Skeletal muscle satellite cell (primary cell): ENCODE data around the gene DAB1.

Experiments
- H3K27me3 ChIP-seq: 2 replicates; pipeline ENCODE4 v1.7.0; 2013; ENCODE audit warnings: low read length; ENCODE audit not compliant: control insufficient read depth, insufficient read depth
- H3K36me3 ChIP-seq: 2 replicates; pipeline ENCODE4 v1.7.0; 2013; ENCODE audit warnings: mild to moderate bottlenecking, control low read depth, low read length; ENCODE audit not compliant: insufficient read depth
- H3K4me1 ChIP-seq: 2 replicates; pipeline ENCODE4 v1.7.0; 2013; ENCODE audit warnings: low read length; ENCODE audit not compliant: control insufficient read depth, insufficient read depth
- H3K4me2 ChIP-seq: 2 replicates; pipeline ENCODE4 v1.7.0; 2013; ENCODE audit warnings: mild to moderate bottlenecking, low read length
- H3K4me3 ChIP-seq: 2 replicates; pipeline ENCODE4 v1.7.0; 2013; ENCODE audit warnings: low read length
- H3K9ac ChIP-seq: 2 replicates; pipeline ENCODE4 v1.7.0; 2013; ENCODE audit warnings: mild to moderate bottlenecking, low read depth, low read length, moderate library complexity
- H3K9me3 ChIP-seq: replicated peaks from 2 replicates; pipeline ENCODE4 v1.7.0; 2013; ENCODE audit warnings: mild to moderate bottlenecking, control low read depth, low read length

The DAB1 gene

DNA sequence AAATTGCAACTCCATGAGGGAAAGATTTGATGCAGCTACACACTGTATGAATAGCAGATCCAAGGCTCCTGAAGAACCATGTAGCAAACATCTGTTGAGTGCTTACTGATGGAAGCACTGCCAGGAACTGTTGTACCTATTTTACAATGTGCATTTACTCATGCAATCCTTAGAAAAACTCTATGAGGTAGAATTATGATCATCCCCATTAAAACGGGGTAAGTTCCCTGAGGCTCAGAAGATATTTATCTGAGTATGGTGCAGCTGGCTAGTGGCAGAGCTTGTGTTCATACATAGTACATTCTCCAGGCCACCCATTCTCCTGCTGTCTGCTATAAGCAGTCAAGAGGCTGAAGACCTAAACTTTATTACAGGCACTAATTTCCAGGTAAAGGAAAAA, 403.6 kb downstream of the DAB1 start:
- Histone ChIP-seq H3K9ac (no peak overlapping the region), H3K9me3 (no peaks in the 10 kb centered on the region), H3K36me3 (no peaks in the 10 kb centered on the region), H3K4me3 (no peak overlapping the region), H3K27me3 (no peaks in the 10 kb centered on the region), H3K4me1 (no peaks in the 10 kb centered on the region), H3K4me2 (no peak overlapping the region)

DNA sequence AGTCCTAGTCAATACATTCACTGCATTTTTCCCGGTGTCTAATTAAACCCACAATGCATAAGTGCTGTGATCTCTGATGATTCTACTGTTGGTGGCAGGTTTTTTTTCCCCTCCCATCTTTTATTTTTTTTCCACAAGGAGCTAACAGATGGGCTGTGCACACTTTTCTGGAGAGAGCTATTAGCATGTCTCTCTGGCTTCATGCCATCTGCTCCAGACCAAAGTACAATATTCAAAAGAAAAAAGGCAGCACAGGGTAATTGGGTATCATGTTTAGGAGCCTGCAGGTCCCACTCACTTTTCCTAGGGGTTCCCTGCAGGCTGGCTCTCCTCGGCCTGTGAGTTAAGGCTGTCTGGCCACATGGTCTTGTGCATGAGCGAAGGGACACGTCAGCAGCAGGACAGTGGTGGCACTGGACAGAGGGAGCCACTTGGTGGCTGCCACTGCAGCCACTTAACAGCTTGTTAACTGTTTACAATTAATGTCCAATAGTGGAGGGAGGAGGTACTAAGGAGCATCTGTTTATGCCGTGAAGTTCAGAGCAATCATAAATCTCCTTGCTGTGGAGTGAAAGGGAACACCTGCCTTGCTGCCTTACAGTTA, 404.5 kb downstream of the DAB1 start:
- no peak overlapping the region for H3K9ac ChIP-seq
- H3K4me3 ChIP-seq = no peak overlapping the region
- no peaks in the 10 kb centered on the region for H3K36me3 ChIP-seq
- H3K4me2 ChIP-seq = no peak overlapping the region
- no peaks in the 10 kb centered on the region for H3K27me3 ChIP-seq
- H3K9me3 ChIP-seq = no peaks in the 10 kb centered on the region
- no peaks in the 10 kb centered on the region for H3K4me1 ChIP-seq

DNA sequence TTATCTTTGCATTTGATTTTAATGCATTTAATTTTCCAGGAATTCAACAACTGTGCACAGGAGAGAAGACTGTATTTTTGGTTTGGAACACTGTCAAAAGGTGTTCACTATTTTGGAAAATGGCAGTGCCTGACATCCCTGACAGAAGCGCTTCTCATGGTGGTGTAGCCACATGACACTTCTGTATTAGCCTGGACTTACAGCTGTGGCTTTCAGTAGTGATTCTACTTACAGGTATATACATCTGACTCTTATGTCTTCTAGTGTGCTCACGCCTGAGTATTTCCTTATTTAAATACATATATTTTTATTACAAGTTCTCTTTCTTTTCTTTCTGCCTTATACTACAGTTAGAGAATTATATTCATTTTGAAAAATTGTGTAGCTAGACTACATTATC, 405.7 kb downstream of the DAB1 start:
- Histone ChIP-seq H3K4me1 (no peaks in the 10 kb centered on the region), H3K9me3 (no peaks in the 10 kb centered on the region), H3K27me3 (no peaks in the 10 kb centered on the region), H3K36me3 (no peaks in the 10 kb centered on the region), H3K9ac (no peak overlapping the region), H3K4me2 (no peak overlapping the region), H3K4me3 (no peak overlapping the region)

DNA sequence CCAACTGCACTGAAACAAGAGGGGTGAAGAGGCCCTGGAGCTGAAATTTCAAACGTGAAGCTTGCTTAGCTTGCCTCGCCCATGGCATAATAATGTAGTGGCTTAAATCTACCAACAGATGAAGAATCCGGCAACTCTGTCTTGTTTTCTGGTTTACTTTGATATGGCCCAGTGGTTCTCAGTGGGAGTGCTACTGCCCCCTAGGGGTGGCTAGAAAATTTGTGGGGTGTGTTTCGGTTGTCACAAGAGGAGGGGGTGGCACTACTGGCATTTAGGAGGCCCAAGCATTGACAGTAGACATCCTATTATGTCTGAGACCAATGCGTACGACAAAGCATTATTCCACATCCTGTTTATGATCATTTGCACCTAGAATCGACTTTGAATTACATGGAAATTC, 406.1 kb downstream of the DAB1 start:
- Histone ChIP-seq H3K4me3 (no peak overlapping the region), H3K36me3 (no peaks in the 10 kb centered on the region), H3K4me2 (no peak overlapping the region), H3K9ac (no peak overlapping the region), H3K4me1 (no peaks in the 10 kb centered on the region), H3K27me3 (no peaks in the 10 kb centered on the region), H3K9me3 (no peaks in the 10 kb centered on the region)

DNA sequence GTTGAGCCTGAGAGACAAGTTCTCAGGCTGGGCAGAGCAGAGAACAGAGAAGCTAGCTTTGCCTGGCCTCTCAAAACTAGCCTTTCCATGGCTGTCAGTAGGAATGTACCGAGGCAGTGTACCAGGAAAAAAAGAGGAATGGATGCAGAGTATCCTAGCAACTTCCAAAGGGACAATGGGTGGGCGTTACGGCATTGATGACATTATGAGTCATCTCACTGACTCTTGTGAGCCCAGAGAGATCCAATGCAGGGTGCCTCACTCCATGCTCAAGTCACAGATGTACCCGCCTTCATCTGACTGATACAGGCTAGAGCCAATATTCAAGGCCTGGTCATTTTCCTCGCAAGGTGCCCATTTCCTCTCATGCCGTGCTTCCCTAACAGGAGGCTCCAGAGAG, 406.7 kb downstream of the DAB1 start:
- Histone ChIP-seq H3K9ac (no peak overlapping the region), H3K4me3 (no peak overlapping the region), H3K9me3 (no peaks in the 10 kb centered on the region), H3K36me3 (no peaks in the 10 kb centered on the region), H3K4me2 (no peak overlapping the region), H3K4me1 (no peaks in the 10 kb centered on the region), H3K27me3 (no peaks in the 10 kb centered on the region)

DNA sequence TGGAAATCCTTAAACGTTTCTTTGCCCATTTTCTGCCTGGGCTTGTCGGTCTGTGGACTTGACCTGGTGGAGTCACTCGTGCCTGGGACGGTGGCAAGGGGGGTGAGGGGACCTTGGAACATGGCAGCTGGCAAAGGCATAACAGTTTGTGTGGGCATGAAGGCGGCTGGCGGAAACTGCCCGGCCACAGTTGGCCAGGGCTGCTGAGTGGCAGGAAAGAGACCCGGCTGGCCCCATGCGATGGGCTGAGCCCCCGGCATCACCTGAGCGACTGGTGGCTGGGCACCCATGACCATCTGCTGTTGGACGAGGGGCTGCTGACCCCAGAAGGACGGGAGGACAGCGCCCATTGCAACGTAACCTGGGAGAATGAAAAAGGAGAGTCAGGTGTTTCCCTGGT, 408.8 kb downstream of the DAB1 start:
- Histone ChIP-seq H3K9me3 (no peaks in the 10 kb centered on the region), H3K4me2 (no peak overlapping the region), H3K36me3 (no peaks in the 10 kb centered on the region), H3K9ac (no peak overlapping the region), H3K27me3 (no peaks in the 10 kb centered on the region), H3K4me3 (no peak overlapping the region), H3K4me1 (no peaks in the 10 kb centered on the region)

DNA sequence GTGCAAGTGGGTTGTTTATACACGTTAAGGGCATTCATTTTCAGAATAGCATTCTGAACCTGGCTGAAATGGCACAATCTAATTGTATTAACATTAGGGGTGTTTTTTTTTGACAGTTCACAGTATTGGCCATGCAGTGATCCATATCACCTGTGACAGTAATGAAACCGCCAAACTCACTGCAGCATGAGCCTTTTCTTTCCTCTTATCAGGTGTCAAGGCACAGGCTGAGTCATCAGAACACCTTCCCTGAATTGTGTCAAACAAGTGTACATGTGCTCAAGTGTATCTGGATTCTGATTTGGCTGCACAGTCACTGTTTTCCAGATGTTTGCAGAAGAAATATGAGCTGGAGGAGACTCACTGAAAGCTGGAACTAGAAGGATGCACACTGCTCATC, 410.3 kb downstream of the DAB1 start:
- Histone ChIP-seq H3K9ac (no peak overlapping the region), H3K4me3 (no peak overlapping the region), H3K9me3 (no peaks in the 10 kb centered on the region), H3K27me3 (no peaks in the 10 kb centered on the region), H3K36me3 (no peaks in the 10 kb centered on the region), H3K4me1 (no peaks in the 10 kb centered on the region), H3K4me2 (no peak overlapping the region)

DNA sequence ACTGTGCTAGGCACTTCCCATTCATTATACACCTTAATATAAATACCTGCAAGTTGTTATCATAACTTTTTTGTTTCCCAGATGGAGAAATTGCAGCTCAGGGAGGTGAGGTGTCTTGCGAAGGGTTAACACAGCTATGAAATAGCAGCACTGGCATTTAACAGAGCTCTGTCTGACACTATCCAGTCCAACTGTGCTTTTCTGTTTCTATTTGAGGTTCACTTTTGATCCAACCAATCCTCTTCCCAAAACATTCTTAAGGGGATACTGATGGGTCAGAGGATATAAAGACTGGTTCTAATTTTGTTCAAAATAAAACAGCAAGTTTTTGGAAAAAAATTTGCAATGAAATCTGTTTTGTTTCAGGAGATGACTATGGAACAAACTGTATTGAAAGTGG, 411.5 kb downstream of the DAB1 start:
- no peak overlapping the region for H3K9ac ChIP-seq
- H3K36me3 ChIP-seq = no peaks in the 10 kb centered on the region
- H3K4me1 ChIP-seq = no peaks in the 10 kb centered on the region
- H3K4me2 ChIP-seq = no peak overlapping the region
- no peaks in the 10 kb centered on the region for H3K27me3 ChIP-seq
- H3K9me3 ChIP-seq = no peaks in the 10 kb centered on the region
- no peak overlapping the region for H3K4me3 ChIP-seq

DNA sequence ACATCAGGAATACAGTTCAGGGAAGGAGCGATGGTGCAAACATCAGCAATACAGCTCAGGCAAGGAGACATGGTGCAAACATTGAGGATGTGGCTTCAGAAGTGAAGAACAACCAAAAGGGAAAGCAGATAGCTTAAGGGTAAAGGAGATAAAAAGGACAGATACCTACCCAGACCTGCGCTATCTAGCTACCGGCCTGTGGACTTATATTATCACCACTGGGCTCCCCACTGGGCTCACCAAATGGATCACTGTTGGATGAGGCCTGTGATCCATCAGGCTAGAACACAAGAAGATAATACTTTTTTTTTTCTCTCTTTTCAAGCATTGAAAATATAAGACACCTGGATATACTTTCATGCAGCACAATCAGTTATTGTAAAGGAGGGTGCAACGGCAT, 413.3 kb downstream of the DAB1 start:
- no peak overlapping the region for H3K4me2 ChIP-seq
- H3K9ac ChIP-seq = no peak overlapping the region
- no peaks in the 10 kb centered on the region for H3K36me3 ChIP-seq
- no peaks in the 10 kb centered on the region for H3K9me3 ChIP-seq
- no peak overlapping the region for H3K4me3 ChIP-seq
- no peaks in the 10 kb centered on the region for H3K27me3 ChIP-seq
- H3K4me1 ChIP-seq = no peaks in the 10 kb centered on the region

DNA sequence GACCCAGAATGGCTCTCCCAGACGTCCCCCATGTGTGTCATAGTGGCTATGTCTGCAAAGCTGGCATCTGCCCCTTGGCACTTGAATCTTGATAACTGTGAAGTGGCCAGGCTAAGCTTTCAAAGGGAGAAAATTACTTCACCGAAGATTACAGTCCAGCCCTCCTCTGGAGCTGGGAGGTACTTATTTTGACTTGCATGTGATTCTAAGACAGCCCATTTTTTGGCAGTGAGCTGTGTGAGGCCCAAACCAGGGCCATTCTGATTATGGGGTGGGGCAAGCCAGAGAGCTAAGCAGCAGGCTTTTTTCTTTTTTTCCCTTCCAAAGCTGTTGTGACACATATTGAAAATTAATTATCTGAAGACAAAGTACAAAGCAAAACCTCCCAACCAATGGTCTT, 415.9 kb downstream of the DAB1 start:
- no peaks in the 10 kb centered on the region for H3K4me1 ChIP-seq
- no peaks in the 10 kb centered on the region for H3K27me3 ChIP-seq
- H3K4me3 ChIP-seq = no peak overlapping the region
- no peaks in the 10 kb centered on the region for H3K36me3 ChIP-seq
- no peaks in the 10 kb centered on the region for H3K9me3 ChIP-seq
- H3K4me2 ChIP-seq = no peak overlapping the region
- no peak overlapping the region for H3K9ac ChIP-seq

DNA sequence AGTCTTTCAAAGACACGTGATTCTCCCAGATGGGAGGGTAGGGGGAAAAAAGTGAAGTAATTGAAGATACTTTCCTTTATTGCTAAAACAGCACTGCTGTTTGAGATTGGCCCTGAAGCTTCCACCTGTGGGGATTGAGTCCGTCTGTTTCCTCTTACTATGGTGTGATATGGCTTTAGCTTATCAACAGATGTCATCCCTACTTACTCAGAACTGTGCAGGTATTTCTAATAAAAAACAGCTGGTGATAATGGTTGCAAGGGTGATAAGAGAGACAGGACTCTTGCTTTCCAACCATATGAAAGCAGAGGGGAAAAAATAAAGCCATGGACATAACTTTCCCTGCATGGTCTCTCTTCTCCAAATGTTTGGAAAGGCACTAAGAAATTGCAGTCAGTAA, 416.4 kb downstream of the DAB1 start:
- Histone ChIP-seq H3K36me3 (no peaks in the 10 kb centered on the region), H3K27me3 (no peaks in the 10 kb centered on the region), H3K9me3 (no peaks in the 10 kb centered on the region), H3K9ac (no peak overlapping the region), H3K4me1 (no peaks in the 10 kb centered on the region), H3K4me2 (no peak overlapping the region), H3K4me3 (no peak overlapping the region)

DNA sequence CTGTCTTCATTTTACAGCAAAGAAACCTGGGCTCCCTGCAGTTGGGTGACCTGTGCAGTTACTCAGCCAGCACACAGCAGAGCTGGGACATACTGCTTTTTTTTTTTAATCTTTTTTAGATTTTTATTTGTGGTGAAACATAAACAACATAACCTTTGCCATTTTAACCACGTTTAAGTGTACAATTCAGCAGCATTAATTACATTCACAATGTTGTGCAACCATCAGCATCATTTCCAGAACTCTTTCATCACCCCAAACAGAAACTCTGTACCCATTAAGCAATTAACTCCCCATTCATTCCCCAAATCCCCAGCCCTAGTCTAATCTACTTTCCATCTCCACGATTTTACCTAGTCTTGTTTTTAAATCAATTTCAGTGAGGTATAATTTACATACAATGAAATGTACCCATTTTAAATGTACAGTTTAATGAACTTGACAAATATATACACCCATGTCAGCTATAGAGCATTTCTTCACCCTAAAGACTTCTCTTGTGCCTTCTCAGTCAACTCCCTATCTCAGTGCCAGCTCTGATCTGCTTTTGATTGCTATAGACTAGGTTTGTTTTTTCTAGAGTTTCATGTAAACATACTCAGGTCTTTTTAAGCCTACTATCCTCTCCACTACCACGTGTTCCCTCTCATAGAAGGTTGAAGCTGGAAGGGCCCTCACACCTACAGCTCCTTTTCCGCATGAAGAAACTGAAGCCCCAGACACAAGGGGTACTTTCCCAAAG, 420.3 kb downstream of the DAB1 start:
- no peaks in the 10 kb centered on the region for H3K4me1 ChIP-seq
- H3K36me3 ChIP-seq = no peaks in the 10 kb centered on the region
- H3K9ac ChIP-seq = no peak overlapping the region
- H3K4me3 ChIP-seq = no peak overlapping the region
- no peak overlapping the region for H3K4me2 ChIP-seq
- H3K27me3 ChIP-seq = no peaks in the 10 kb centered on the region
- no peaks in the 10 kb centered on the region for H3K9me3 ChIP-seq
